Type B pancreatic cell (in vitro differentiated cells): ENCODE data around the gene FAM204A. TPM values are rescaled to one million over a fixed set of nuclear protein-coding genes. Genes with fewer than 3 reads are reported as not detected.
A peak's percentile ranks its signal among the peaks of the same experiment; 100 is the strongest.

Experiments
- DNase-seq: peaks from one replicate; pipeline ENCODE4 v3.0.0; 2021; ENCODE audit warnings: mixed read lengths; ENCODE audit not compliant: unreplicated experiment; ENCODE audit errors: extremely low spot score
- H3K27ac Mint-ChIP-seq: 2 replicates; pipeline ENCODE4 v1.8.0; 2021; ENCODE audit warnings: mild to moderate bottlenecking, mixed read lengths
- H3K27me3 Mint-ChIP-seq: 2 replicates; pipeline ENCODE4 v1.8.0; 2021; ENCODE audit warnings: mixed read lengths
- H3K36me3 Mint-ChIP-seq: 2 replicates; pipeline ENCODE4 v1.8.0; 2021; ENCODE audit warnings: mixed read lengths
- H3K4me1 Mint-ChIP-seq: one replicate; pipeline ENCODE4 v1.8.0; 2021; ENCODE audit warnings: mixed read lengths; ENCODE audit not compliant: unreplicated experiment
- H3K4me3 Mint-ChIP-seq: 2 replicates; pipeline ENCODE4 v1.8.0; 2021; ENCODE audit warnings: mild to moderate bottlenecking, mixed read lengths
- H3K9me3 Mint-ChIP-seq: 2 replicates; pipeline ENCODE4 v1.8.0; 2021; ENCODE audit warnings: mixed read lengths
- total RNA-seq: library from RNA; stranded (reverse); gene quantifications from 2 replicates; pipeline ENCODE4 v1.2.1, GENCODE V29; 2021; ENCODE audit warnings: low replicate concordance
- TF ChIP-seq, protein P1 (sequence below): fragments of 200-600 bp; sonication (generic); conservative IDR thresholded peaks from 2 replicates; pipeline ENCODE4 v1.5.0; 2021; ENCODE audit warnings: antibody characterized with exemption, mild to moderate bottlenecking

Gene FAM204A
- total RNA-seq, 1 donor from 2014 or later: 58.0 TPM

GRCh38 chr10:118314882-118315281 lies 27.2 kb downstream of the FAM204A start:
- H3K27me3 Mint-ChIP-seq: no peaks in the 10 kb centered on the region
- H3K9me3 Mint-ChIP-seq: no peaks in the 10 kb centered on the region
- peaks cover 17% of the 10 kb centered on the region for H3K4me1 Mint-ChIP-seq
- H3K27ac Mint-ChIP-seq: no peak overlapping the region
- peaks cover 37% of the 10 kb centered on the region for H3K36me3 Mint-ChIP-seq
- H3K4me3 Mint-ChIP-seq: no peak overlapping the region
- DNase-seq: no peak
- TF ChIP-seq, protein P1, sequence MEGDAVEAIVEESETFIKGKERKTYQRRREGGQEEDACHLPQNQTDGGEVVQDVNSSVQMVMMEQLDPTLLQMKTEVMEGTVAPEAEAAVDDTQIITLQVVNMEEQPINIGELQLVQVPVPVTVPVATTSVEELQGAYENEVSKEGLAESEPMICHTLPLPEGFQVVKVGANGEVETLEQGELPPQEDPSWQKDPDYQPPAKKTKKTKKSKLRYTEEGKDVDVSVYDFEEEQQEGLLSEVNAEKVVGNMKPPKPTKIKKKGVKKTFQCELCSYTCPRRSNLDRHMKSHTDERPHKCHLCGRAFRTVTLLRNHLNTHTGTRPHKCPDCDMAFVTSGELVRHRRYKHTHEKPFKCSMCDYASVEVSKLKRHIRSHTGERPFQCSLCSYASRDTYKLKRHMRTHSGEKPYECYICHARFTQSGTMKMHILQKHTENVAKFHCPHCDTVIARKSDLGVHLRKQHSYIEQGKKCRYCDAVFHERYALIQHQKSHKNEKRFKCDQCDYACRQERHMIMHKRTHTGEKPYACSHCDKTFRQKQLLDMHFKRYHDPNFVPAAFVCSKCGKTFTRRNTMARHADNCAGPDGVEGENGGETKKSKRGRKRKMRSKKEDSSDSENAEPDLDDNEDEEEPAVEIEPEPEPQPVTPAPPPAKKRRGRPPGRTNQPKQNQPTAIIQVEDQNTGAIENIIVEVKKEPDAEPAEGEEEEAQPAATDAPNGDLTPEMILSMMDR: no peak

GRCh38 chr10:118311505-118311904 lies 30.6 kb downstream of the FAM204A start:
- TF ChIP-seq, protein P1: no peak
- DNase-seq: no peak
- Mint-ChIP-seq H3K27ac (no peak overlapping the region), H3K9me3 (no peaks in the 10 kb centered on the region), H3K27me3 (no peaks in the 10 kb centered on the region), H3K36me3 (peaks cover 37% of the 10 kb centered on the region), H3K4me3 (no peak overlapping the region), H3K4me1 (peaks cover 17% of the 10 kb centered on the region)

DNA sequence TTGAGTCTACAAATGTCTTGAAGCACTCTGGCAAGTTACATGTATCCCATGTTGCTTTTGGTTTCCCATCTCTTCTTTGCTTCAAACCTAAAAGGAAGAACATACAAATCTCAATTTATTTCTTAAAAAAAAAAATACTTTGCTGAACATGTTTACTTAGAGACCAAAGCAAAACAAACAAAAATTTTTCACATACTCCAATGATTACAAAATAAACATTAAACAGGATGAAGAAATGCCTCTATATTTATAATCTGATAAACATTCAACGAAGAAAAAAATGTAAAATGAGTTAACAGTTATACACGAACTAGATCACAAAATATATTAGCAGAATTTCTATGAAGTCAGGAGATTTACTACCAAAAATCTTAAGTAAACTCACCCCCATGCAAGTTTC lies 31.3 kb downstream of the FAM204A start:
- Mint-ChIP-seq H3K4me1 (peaks cover 17% of the 10 kb centered on the region), H3K9me3 (no peaks in the 10 kb centered on the region), H3K4me3 (no peak overlapping the region), H3K27me3 (no peaks in the 10 kb centered on the region), H3K27ac (no peak overlapping the region), H3K36me3 (peaks cover 42% of the 10 kb centered on the region)
- no peak for DNase-seq
- TF ChIP-seq, protein P1: no peak

DNA sequence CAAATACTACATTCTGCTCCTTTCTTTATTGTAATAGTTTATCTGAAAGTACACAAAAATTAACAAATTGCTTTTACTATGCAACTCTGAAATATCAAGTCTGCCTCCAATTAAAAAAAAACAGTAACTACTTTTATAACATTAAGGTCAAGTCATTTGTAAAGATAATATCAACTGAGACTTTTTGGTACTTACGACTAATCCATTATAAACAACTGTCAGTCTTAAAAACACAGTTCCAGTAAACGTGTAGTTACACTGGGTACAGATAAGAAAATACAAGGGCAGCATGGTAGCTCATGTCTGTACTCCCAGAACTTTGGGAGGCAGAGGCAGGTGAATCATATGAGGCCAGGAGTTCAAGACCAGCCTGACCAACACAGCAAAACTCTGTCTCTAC lies 32.2 kb downstream of the FAM204A start:
- Mint-ChIP-seq H3K9me3 (no peaks in the 10 kb centered on the region), H3K27me3 (no peaks in the 10 kb centered on the region), H3K4me1 (peaks cover 11% of the 10 kb centered on the region), H3K4me3 (no peak overlapping the region), H3K27ac (no peak overlapping the region), H3K36me3 (peaks cover 47% of the 10 kb centered on the region)
- no peak for DNase-seq
- TF ChIP-seq, protein P1: no peak

DNA sequence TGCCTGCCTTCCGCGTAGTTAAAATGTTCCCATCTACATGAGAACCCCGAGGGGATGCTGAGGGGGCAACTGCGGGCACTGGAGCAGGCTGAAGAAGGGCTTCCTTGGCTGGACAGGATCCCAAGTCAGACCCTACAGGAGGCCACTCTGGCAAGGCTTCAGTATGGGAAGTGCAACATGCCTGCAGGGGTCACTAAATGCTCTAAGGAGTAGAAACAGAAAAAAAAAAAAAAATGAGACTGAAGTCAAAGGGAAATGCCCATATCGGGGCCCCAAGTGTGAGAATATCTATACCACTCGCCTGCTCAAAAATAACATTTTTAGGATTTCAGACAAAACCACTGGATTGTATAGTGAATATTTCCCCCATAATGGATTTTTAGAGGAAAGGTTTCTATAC lies 33.5 kb downstream of the FAM204A start:
- DNase-seq: no peak

More for the DNA sequence above, 33.5 kb downstream of the FAM204A start:
- Mint-ChIP-seq H3K27me3 (no peaks in the 10 kb centered on the region), H3K9me3 (no peaks in the 10 kb centered on the region), H3K4me3 (no peak overlapping the region), H3K36me3 (peaks cover 52% of the 10 kb centered on the region), H3K27ac (peak overlapping the region; percentile 13), H3K4me1 (peaks cover 11% of the 10 kb centered on the region)
- TF ChIP-seq, protein P1: no peak
